ENCODE measurements around the gene MEGF11.

- TF ChIP-seq CTCF (IDR thresholded peaks at IDR 0.05) (no peak), POLR2A (IDR thresholded peaks at IDR 0.05) (no peak)
Observed at GRCh38 chr15:65917936-65918335, 335.6 kb downstream of the MEGF11 start.
